ENCODE measurements around the gene MAP3K21. TPM values are rescaled to one million over a fixed set of nuclear protein-coding genes. Genes with fewer than 3 reads are reported as not detected.

Gene MAP3K21
- total RNA-seq, 1 experiment from 2014 or later, result 8.7 TPM

Other genes with a start within 250 kb of the MAP3K21 start
- 7.2 and 10.5 TPM in 2 replicates for gene PCNX2, start 32.0 kb upstream of the MAP3K21 start, total RNA-seq (2014; rRNA removed; shearing (Covaris generic))

All from A172 (cell line).